Endothelial cell of umbilical vein (primary cell): ENCODE data around the gene SLC23A2. TPM values are rescaled to one million over a fixed set of nuclear protein-coding genes. Genes with fewer than 3 reads are reported as not detected.

Experiments
- BruUV-seq: library from RNA; stranded (reverse); fragments of 400-500 nt; replicated peaks from 2 replicates; lab custom pipeline; 2021; lab: Mats Ljungman, UMichigan
- CTCF ChIA-PET: fragments of 300-600, 350-600 bp; sonication (Branson Sonifier 250); formaldehyde crosslinking; loops from one replicate; lab custom pipeline; 2021; ENCODE audit warnings: antibody characterized with exemption, inconsistent platforms; lab: Charles Lee
- POLR2A ChIA-PET: fragments of 300-600, 350-600 bp; sonication (Branson Sonifier 250); formaldehyde crosslinking; loops from one replicate; lab custom pipeline; 2021; ENCODE audit warnings: antibody characterized with exemption, inconsistent platforms; lab: Charles Lee
- DNase-seq: peaks from one replicate; pipeline ENCODE4 v3.0.0-alpha.2; 2011; ENCODE audit warnings: low read depth, low spot score
- FAIRE-seq: peaks from 2 replicates; lab custom pipeline; 2011; peaks lifted over from hg19 to GRCh38; lab: Jason Lieb, UNC
- H2AFZ ChIP-seq: 2 replicates; pipeline ENCODE4 v1.6.0; 2012; ENCODE audit warnings: low read depth, low read length, control low read depth, inconsistent platforms
- H3K27ac ChIP-seq: 2 replicates; pipeline ENCODE4 v1.5.1; 2011; ENCODE audit warnings: low read depth, mild to moderate bottlenecking, control low read depth, low read length, moderate library complexity; ENCODE audit not compliant: insufficient read depth
- H3K27me3 ChIP-seq, 2 experiments: 2 replicates each; pipeline versions ENCODE4 v1.6.0 to v1.6.1; 2011; ENCODE audit warnings: low read length in 2 of 2, mixed read lengths in 1 of 2; ENCODE audit not compliant: control insufficient read depth in 2 of 2, insufficient read depth in 2 of 2
- H3K36me3 ChIP-seq, 2 experiments: 2 replicates in 1 of 2; 3 replicates in 1 of 2; pipeline ENCODE4 v1.5.1; 2011; ENCODE audit warnings: low read length in 2 of 2, mild to moderate bottlenecking in 1 of 2, moderate library complexity in 1 of 2; ENCODE audit not compliant: control insufficient read depth in 2 of 2, insufficient read depth in 2 of 2; ENCODE audit errors: extremely low read depth in 1 of 2
- H3K4me1 ChIP-seq: 3 replicates; pipeline ENCODE4 v1.5.1; 2011; ENCODE audit warnings: mild to moderate bottlenecking, low read length; ENCODE audit not compliant: control insufficient read depth, insufficient read depth; ENCODE audit errors: extremely low read depth
- H3K4me2 ChIP-seq: 2 replicates; pipeline ENCODE4 v1.6.1; 2011; ENCODE audit warnings: low read length, control low read depth, mixed read lengths; ENCODE audit not compliant: insufficient read depth
- H3K4me3 ChIP-seq, 3 experiments: fragments of 200-600 bp in 1 of 3; sonication (generic), shearing (Covaris generic) in 1 of 3; replicated peaks in 1 of 3; 2 replicates each; pipeline ENCODE4 v1.5.1; 2011 to 2016; ENCODE audit warnings: control low read depth in 3 of 3, low read length in 3 of 3, mild to moderate bottlenecking in 2 of 3, inconsistent platforms in 1 of 3, low read depth in 1 of 3, moderate library complexity in 1 of 3; ENCODE audit not compliant: insufficient read depth in 1 of 3
- H3K79me2 ChIP-seq: 2 replicates; pipeline ENCODE4 v1.6.0; 2012; ENCODE audit warnings: low read length, inconsistent platforms; ENCODE audit not compliant: control insufficient read depth, insufficient read depth
- H3K9ac ChIP-seq: replicated peaks from 2 replicates; pipeline ENCODE3; 2011; ENCODE audit warnings: low read length, control low read depth; ENCODE audit not compliant: insufficient read depth; ENCODE audit errors: extremely low read depth
- H3K9me1 ChIP-seq: replicated peaks from 3 replicates; pipeline ENCODE4 v1.6.0; 2011; ENCODE audit warnings: mild to moderate bottlenecking, low read length; ENCODE audit not compliant: control insufficient read depth, insufficient read depth; ENCODE audit errors: extremely low read depth
- H3K9me3 ChIP-seq: replicated peaks from 2 replicates; pipeline ENCODE4 v1.5.1; 2012; ENCODE audit warnings: low read length, inconsistent platforms; ENCODE audit not compliant: control insufficient read depth, insufficient read depth
- H4K20me1 ChIP-seq: replicated peaks from 2 replicates; pipeline ENCODE3; 2011; ENCODE audit warnings: mild to moderate bottlenecking, low read length; ENCODE audit not compliant: control insufficient read depth, insufficient read depth; ENCODE audit errors: extremely low read depth
- CTCF ChIP-seq, 2 donors: IDR thresholded peaks; 1 replicate in 1 of 2; 2 replicates in 1 of 2; pipeline ENCODE4 v1.5.1; 2011; ENCODE audit warnings: low read length in 2 of 2, mild to moderate bottlenecking in 2 of 2, moderate library complexity in 2 of 2, control low read depth in 1 of 2, inconsistent platforms in 1 of 2, low read depth in 1 of 2; ENCODE audit not compliant: insufficient read depth in 1 of 2; ENCODE audit errors: extremely low read depth in 1 of 2
- EZH2 ChIP-seq: IDR thresholded peaks from 2 replicates; pipeline ENCODE4 v1.6.1; 2012; ENCODE audit warnings: borderline replicate concordance, low read depth, mild to moderate bottlenecking, moderate library complexity, low read length, inconsistent platforms; ENCODE audit not compliant: severe bottlenecking
- FOS ChIP-seq: IDR thresholded peaks from 2 replicates; pipeline ENCODE4 v1.6.1; 2011; ENCODE audit warnings: mild to moderate bottlenecking, low read length, moderate library complexity, borderline replicate concordance; ENCODE audit not compliant: insufficient read depth
- GATA2 ChIP-seq: IDR thresholded peaks from 2 replicates; pipeline ENCODE4 v1.7.0; 2011; ENCODE audit warnings: low read depth, mild to moderate bottlenecking, moderate library complexity, mixed read lengths, low read length; ENCODE audit not compliant: insufficient read length, insufficient read depth
- JUN ChIP-seq: IDR thresholded peaks from 2 replicates; pipeline ENCODE4 v1.6.1; 2011; ENCODE audit warnings: borderline replicate concordance, low read depth; ENCODE audit not compliant: insufficient read length, insufficient read depth
- MYC ChIP-seq: IDR thresholded peaks from one replicate; pipeline ENCODE4 v1.6.1; 2011; ENCODE audit warnings: mild to moderate bottlenecking, low read depth, low read length
- POLR2A ChIP-seq: IDR thresholded peaks from 2 replicates; pipeline ENCODE4 v1.6.1; 2012; ENCODE audit warnings: low read depth, mild to moderate bottlenecking, control low read depth, low read length
- POLR2AphosphoS5 ChIP-seq: IDR thresholded peaks from 2 replicates; pipeline ENCODE4 v1.6.1; 2012; ENCODE audit warnings: low read depth, mild to moderate bottlenecking, control low read depth, low read length, moderate library complexity; ENCODE audit not compliant: insufficient read depth
- dilution Hi-C: fragments of 300-500 bp; cut with MboI; formaldehyde crosslinking; loops from one replicate; pipeline ENCODE4 v1.15.0; 2019; ENCODE audit warnings: low sequenced_read_pairs; ENCODE audit not compliant: extremely low pct_ligation_motif_present
- intact Hi-C: fragments of 100-400 bp; cut with micrococcal nuclease; formaldehyde crosslinking; loops from one replicate; pipeline ENCODE4 v1.10.0; 2022
- polyA plus RNA-seq, 4 experiments: library from polyadenylated mRNA; depleted of rRNA in 3 of 4; stranded (reverse) in 3 of 4; unstranded in 1 of 4; fragments of >200 nt; gene quantifications; 2 replicates each; pipeline versions ENCODE4 v1.2.1 to v1.2.3, GENCODE V29; 2011 to 2012; ENCODE audit warnings: missing spikeins in 1 of 4
- total RNA-seq: library from RNA; stranded (reverse); gene quantifications from 2 replicates; pipeline ENCODE4 v1.2.3, GENCODE V29; 2021
- TF ChIP-seq, protein P1 (sequence below): IDR thresholded peaks from 2 replicates; pipeline ENCODE4 v1.6.1; 2011; ENCODE audit not compliant: insufficient read depth, insufficient read length

Gene SLC23A2
- total and polyA plus RNA-seq, 2 donors (not counting 3 experiments of a cell fraction or from before 2014, with no cell fraction given): 24.4 to 24.5 TPM

- CTCF ChIA-PET: interaction anchor here (1.1 kb wide), 1 partner anchor 12 kb away, joined by 3 read pairs; no protein-coding TSS in a partner anchor
- FAIRE-seq: no peak
- intact Hi-C loops: no loop called here
- Histone ChIP-seq H3K27ac (no peak overlapping the region), H3K27me3 (peaks cover 0 to 2% of the 10 kb centered on the region in 2 experiments), H3K4me3 (no peak overlapping the region), H3K9me3 (no peaks in the 10 kb centered on the region), H3K36me3 (no peaks in the 10 kb centered on the region), H3K9ac (no peak overlapping the region), H3K4me2 (no peak overlapping the region), H3K79me2 (no peaks in the 10 kb centered on the region), H3K4me1 (no peaks in the 10 kb centered on the region), H4K20me1 (no peaks in the 10 kb centered on the region), H3K9me1 (no peaks in the 10 kb centered on the region), H2AFZ (no peak overlapping the region)
- dilution Hi-C loops: no loop called here
- POLR2A ChIA-PET: no interaction called here
- no TSS peak for BruUV-seq
- TF ChIP-seq EZH2: no peak
- TF ChIP-seq POLR2A: no peak
- no peak for TF ChIP-seq CTCF (IDR thresholded peaks at IDR 0.05; ENCODE audit: extremely low read depth in 1 of 2, insufficient read depth in 1 of 2, low read depth in 1 of 2, low read length in 2 of 2)
- TF ChIP-seq FOS: no peak
- TF ChIP-seq POLR2AphosphoS5: no peak
- no peak for TF ChIP-seq GATA2
- TF ChIP-seq JUN: no peak
- no peak for TF ChIP-seq MYC
- TF ChIP-seq, protein P1, sequence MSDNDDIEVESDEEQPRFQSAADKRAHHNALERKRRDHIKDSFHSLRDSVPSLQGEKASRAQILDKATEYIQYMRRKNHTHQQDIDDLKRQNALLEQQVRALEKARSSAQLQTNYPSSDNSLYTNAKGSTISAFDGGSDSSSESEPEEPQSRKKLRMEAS: no peak
- DNase-seq: no peak
Observed at GRCh38 chr20:5046656-5047339, 45.5 kb upstream of the SLC23A2 start.
